HCT116 (cell line): ENCODE data around the gene ANKS1A. TPM values are rescaled to one million over a fixed set of nuclear protein-coding genes. Genes with fewer than 3 reads are reported as not detected.

Experiments used
- ATAC-seq: fragments of 200-7000 bp; cut with Tn5 transposase; 2 replicates; pipeline ENCODE4 v1.9.1; 2020; ENCODE audit warnings: mild to moderate bottlenecking, moderate library complexity
- BruUV-seq: library from RNA; stranded (reverse); fragments of 400-500 nt; replicated peaks from 2 replicates; lab custom pipeline; 2021; lab: Mats Ljungman, UMichigan
- CTCF ChIA-PET: fragments of 300-600 bp; sonication (Branson Sonifier 250); formaldehyde crosslinking; loops from one replicate; lab custom pipeline; 2021; ENCODE audit warnings: antibody characterized with exemption; lab: Charles Lee
- POLR2A ChIA-PET: fragments of 300-600, 350-600 bp; sonication (Branson Sonifier 250); formaldehyde crosslinking; loops from one replicate; lab custom pipeline; 2021; ENCODE audit warnings: antibody characterized with exemption; lab: Charles Lee
- RAD21 ChIA-PET, 2 experiments: fragments of 300-600 bp; sonication (Branson Sonifier 250); formaldehyde crosslinking; loops; one replicate each; lab custom pipeline; 2023; ENCODE audit warnings: low total read pairs in 2 of 2; ENCODE audit not compliant: uncharacterized antibody in 2 of 2, unreplicated experiment in 2 of 2, low non-redundant PET in 1 of 2; lab: Charles Lee
- DNase-seq: peaks from one replicate; pipeline ENCODE4 v3.0.0-alpha.2; 2010; ENCODE audit warnings: low read depth, low spot score
- H2AFZ ChIP-seq: fragments of 200-600 bp; shearing (Covaris generic), sonication (generic); 2 replicates; pipeline ENCODE4 v1.6.1; 2017; ENCODE audit warnings: low read depth, mixed run types, mixed read lengths, antibody characterized with exemption, low read length; ENCODE audit not compliant: poor library complexity, severe bottlenecking
- H3K27ac ChIP-seq: 2 replicates; pipeline ENCODE4 v1.5.1; 2012; ENCODE audit warnings: low read depth, low read length
- H3K27me3 ChIP-seq: fragments of 200-600 bp; sonication (generic); 2 replicates; pipeline ENCODE4 v1.6.1; 2016; ENCODE audit warnings: mixed run types, low read length, mixed read lengths; ENCODE audit not compliant: insufficient read depth
- H3K36me3 ChIP-seq, 2 experiments: fragments of 200-500 bp in 1 of 2; fragments of 200-600 bp in 1 of 2; sonication (Bioruptor generic) in 1 of 2; sonication (generic) in 1 of 2; 2 replicates each; pipeline versions ENCODE4 v1.5.1 to v1.6.1; 2014 to 2016; ENCODE audit warnings: low read length in 2 of 2, inconsistent platforms in 1 of 2, mixed read lengths in 1 of 2, mixed run types in 1 of 2; ENCODE audit not compliant: insufficient read depth in 2 of 2, control insufficient read depth in 1 of 2
- H3K4me1 ChIP-seq, 2 experiments: fragments of 200-600 bp in 1 of 2; sonication (generic) in 1 of 2; 2 replicates each; pipeline versions ENCODE4 v1.5.1 to v1.6.1; 2012 to 2017; ENCODE audit warnings: low read length in 2 of 2, inconsistent platforms in 1 of 2, mild to moderate bottlenecking in 1 of 2, mixed read lengths in 1 of 2, mixed run types in 1 of 2, moderate library complexity in 1 of 2; ENCODE audit not compliant: insufficient read depth in 2 of 2, control insufficient read depth in 1 of 2
- H3K4me2 ChIP-seq: fragments of 200-600 bp; sonication (generic); 2 replicates; pipeline ENCODE4 v1.6.1; 2017; ENCODE audit warnings: mixed run types, low read length, mixed read lengths
- H3K4me3 ChIP-seq, 2 experiments: fragments of 200-600 bp in 1 of 2; sonication (generic) in 1 of 2; replicated peaks in 1 of 2; 2 replicates each; pipeline ENCODE4 v1.5.1; 2011 to 2016; ENCODE audit warnings: low read length in 2 of 2, control low read depth in 1 of 2, low read depth in 1 of 2, mild to moderate bottlenecking in 1 of 2, mixed read lengths in 1 of 2, mixed run types in 1 of 2
- H3K79me2 ChIP-seq: fragments of 200-600 bp; sonication (generic); 2 replicates; pipeline ENCODE4 v1.6.1; 2017; ENCODE audit warnings: mild to moderate bottlenecking, mixed run types, low read length, moderate library complexity, mixed read lengths; ENCODE audit not compliant: insufficient read depth
- H3K9ac ChIP-seq: fragments of 200-600 bp; sonication (generic); 2 replicates; pipeline ENCODE4 v1.6.1; 2016; ENCODE audit warnings: low read length, mixed read lengths
- H3K9me2 ChIP-seq: fragments of 200-600 bp; sonication (generic), shearing (Covaris generic); 2 replicates; pipeline ENCODE4 v1.6.1; 2017; ENCODE audit warnings: mixed run types, mild to moderate bottlenecking, moderate library complexity; ENCODE audit not compliant: insufficient read depth
- H3K9me3 ChIP-seq, 2 experiments: fragments of 200-500 bp in 1 of 2; fragments of 200-600 bp in 1 of 2; sonication (Bioruptor generic) in 1 of 2; sonication (generic) in 1 of 2; 2 replicates each; pipeline ENCODE4 v1.6.1; 2014 to 2017; ENCODE audit warnings: low read length in 2 of 2, mixed read lengths in 2 of 2, inconsistent platforms in 1 of 2, low read depth in 1 of 2, mild to moderate bottlenecking in 1 of 2, mixed run types in 1 of 2, moderate library complexity in 1 of 2; ENCODE audit not compliant: control insufficient read depth in 1 of 2, insufficient read depth in 1 of 2
- H4K20me1 ChIP-seq: fragments of 200-600 bp; sonication (generic), shearing (Covaris generic); 2 replicates; pipeline ENCODE4 v1.6.1; 2017; ENCODE audit warnings: mixed run types, mild to moderate bottlenecking, moderate library complexity; ENCODE audit not compliant: insufficient read depth
- CBX3 ChIP-seq: IDR thresholded peaks from 2 replicates; pipeline ENCODE4 v1.6.1; 2012; ENCODE audit warnings: low read depth
- ELF1 ChIP-seq: IDR thresholded peaks from 2 replicates; pipeline ENCODE4 v1.6.1; 2012; ENCODE audit warnings: low read depth, borderline replicate concordance
- POLR2AphosphoS5 ChIP-seq: IDR thresholded peaks from 2 replicates; pipeline ENCODE4 v1.6.1; 2011; ENCODE audit warnings: mild to moderate bottlenecking, low read depth, low read length, moderate library complexity
- SP1 ChIP-seq: IDR thresholded peaks from 2 replicates; pipeline ENCODE4 v1.6.1; 2012; ENCODE audit warnings: low read depth
- YY1 ChIP-seq: IDR thresholded peaks from 2 replicates; pipeline ENCODE4 v1.6.1; 2011; ENCODE audit warnings: low read length, low read depth, moderate library complexity, mild to moderate bottlenecking; ENCODE audit not compliant: insufficient replicate concordance; ENCODE audit errors: extremely low read depth
- ZNF274 ChIP-seq: fragments of 200-500 bp; sonication (Bioruptor generic); IDR thresholded peaks from 2 replicates; pipeline ENCODE4 v1.6.1; 2014; ENCODE audit warnings: mild to moderate bottlenecking, low read depth, low read length, inconsistent platforms
- intact Hi-C: fragments of 100-400 bp; cut with micrococcal nuclease; formaldehyde crosslinking; loops from 2 replicates; pipeline ENCODE4 v1.10.0; 2022
- total RNA-seq: library from RNA; stranded (reverse); gene quantifications from one replicate; pipeline ENCODE4 v1.2.1, GENCODE V29; 2021; ENCODE audit not compliant: unreplicated experiment
- TF ChIP-seq, protein P1 (sequence below), 3 experiments: fragments of 200-600 bp in 1 of 3; sonication (generic) in 1 of 3; IDR thresholded peaks in 2 of 3; conservative IDR thresholded peaks in 1 of 3; 2 replicates each; pipeline ENCODE4 v1.5.1; 2012 to 2017; ENCODE audit warnings: low read depth in 2 of 3, low read length in 2 of 3, antibody characterized with exemption in 1 of 3, borderline replicate concordance in 1 of 3, control low read depth in 1 of 3, mild to moderate bottlenecking in 1 of 3, mixed read lengths in 1 of 3, mixed run types in 1 of 3, moderate library complexity in 1 of 3; ENCODE audit not compliant: insufficient read depth in 1 of 3
- TF ChIP-seq, protein P2 (sequence below): IDR thresholded peaks from 2 replicates; pipeline ENCODE4 v1.6.1; 2012

Gene ANKS1A
- total RNA-seq, 1 experiment from 2014 or later, result 20.6 TPM

DNA sequence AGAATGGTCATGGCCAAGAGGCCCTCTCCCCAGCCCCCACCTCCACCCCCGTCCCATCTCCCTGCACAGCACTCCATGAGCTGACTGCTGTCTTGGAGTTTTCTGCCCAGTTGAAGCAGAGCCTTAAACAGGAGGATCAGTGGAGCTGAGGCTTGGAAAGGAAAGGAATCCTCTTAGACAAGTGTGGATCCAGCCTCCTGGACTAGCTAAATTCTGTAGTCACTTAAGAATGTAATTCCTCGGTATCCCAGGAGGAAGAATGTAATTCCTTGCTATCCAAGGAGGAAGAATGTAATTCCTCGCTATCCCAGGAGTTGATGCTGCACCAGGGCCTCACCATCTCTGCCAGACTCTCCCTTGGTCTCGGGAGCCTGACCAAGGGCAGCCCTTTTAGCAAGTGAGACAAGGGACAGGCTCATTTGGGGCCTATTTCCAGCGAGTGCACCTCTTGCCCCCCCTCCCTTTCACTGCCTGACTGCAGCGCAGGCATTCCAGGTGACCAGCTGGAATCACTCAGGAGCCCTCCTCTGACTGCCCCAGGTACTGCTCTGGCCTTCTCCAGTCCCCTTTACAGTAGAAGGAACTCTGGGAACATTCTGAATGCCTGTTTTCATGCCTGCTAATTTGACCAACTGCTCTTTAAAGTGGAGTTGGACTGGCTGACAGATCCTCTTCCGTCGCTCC, 175.8 kb downstream of the ANKS1A start:
- ChIA-PET RAD21 (no interaction called here), CTCF (no interaction called here)
- no peaks in the 10 kb centered on the region for H4K20me1 ChIP-seq
- ATAC-seq (peak; percentile 60), DNase-seq (no peak)
- H3K4me2 ChIP-seq, result no peak overlapping the region
- H3K9me2 ChIP-seq, result no peaks in the 10 kb centered on the region
- no peak overlapping the region for H3K4me3 ChIP-seq
- H2AFZ ChIP-seq, result no peak overlapping the region
- BruUV-seq, result no TSS peak
- H3K27me3 ChIP-seq, result no peaks in the 10 kb centered on the region
- no peaks in the 10 kb centered on the region for H3K9me3 ChIP-seq
- no peak overlapping the region for H3K9ac ChIP-seq
- H3K27ac ChIP-seq, result no peak overlapping the region
- H3K36me3 ChIP-seq, result peaks cover 8% of the 10 kb centered on the region in 2 experiments; a peak in 3 of 4 replicates
- no peaks in the 10 kb centered on the region for H3K79me2 ChIP-seq
- intact Hi-C loops, result no loop called here
- TF ChIP-seq SP1, result no peak
- TF ChIP-seq ELF1, result no peak
- TF ChIP-seq ZNF274, result no peak
- TF ChIP-seq, protein P1, sequence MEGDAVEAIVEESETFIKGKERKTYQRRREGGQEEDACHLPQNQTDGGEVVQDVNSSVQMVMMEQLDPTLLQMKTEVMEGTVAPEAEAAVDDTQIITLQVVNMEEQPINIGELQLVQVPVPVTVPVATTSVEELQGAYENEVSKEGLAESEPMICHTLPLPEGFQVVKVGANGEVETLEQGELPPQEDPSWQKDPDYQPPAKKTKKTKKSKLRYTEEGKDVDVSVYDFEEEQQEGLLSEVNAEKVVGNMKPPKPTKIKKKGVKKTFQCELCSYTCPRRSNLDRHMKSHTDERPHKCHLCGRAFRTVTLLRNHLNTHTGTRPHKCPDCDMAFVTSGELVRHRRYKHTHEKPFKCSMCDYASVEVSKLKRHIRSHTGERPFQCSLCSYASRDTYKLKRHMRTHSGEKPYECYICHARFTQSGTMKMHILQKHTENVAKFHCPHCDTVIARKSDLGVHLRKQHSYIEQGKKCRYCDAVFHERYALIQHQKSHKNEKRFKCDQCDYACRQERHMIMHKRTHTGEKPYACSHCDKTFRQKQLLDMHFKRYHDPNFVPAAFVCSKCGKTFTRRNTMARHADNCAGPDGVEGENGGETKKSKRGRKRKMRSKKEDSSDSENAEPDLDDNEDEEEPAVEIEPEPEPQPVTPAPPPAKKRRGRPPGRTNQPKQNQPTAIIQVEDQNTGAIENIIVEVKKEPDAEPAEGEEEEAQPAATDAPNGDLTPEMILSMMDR (IDR thresholded peaks at IDR 0.05 in 2 of 3, conservative IDR thresholded peaks at IDR 0.05 in 1 of 3; ENCODE audit: borderline replicate concordance in 1 of 3, insufficient read depth in 1 of 3, low read depth in 2 of 3, low read length in 2 of 3), result 0 out of 6 replicates have a peak, but pooled peaks of 1 of the 3 experiments have one; percentile 4
- no peak for TF ChIP-seq CBX3
- TF ChIP-seq YY1, result no peak
- TF ChIP-seq, all 23 proteins: peak for 1
- H3K4me1 ChIP-seq, result no peaks in the 10 kb centered on the region
- POLR2A ChIA-PET, result no interaction called here

DNA sequence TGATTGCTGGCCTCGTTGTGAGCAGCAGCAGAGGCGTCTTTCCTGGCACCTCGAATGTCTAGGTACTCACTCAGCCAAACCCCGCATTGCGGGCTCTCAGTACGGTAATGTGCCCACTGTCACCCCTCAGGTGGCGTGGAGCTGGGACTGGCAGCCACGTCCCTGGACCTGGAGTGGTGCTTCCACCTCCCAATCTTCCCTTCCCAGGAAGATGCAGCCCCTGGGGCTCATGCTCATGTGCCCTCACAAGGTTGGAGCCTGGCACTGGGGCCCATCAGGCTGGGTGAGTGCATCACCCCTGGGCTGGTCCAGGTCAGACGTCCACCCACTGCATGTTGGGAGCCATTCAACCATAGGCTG, 176.4 kb downstream of the ANKS1A start:
- no TSS peak for BruUV-seq
- TF ChIP-seq POLR2AphosphoS5, result no peak
- TF ChIP-seq, protein P2, sequence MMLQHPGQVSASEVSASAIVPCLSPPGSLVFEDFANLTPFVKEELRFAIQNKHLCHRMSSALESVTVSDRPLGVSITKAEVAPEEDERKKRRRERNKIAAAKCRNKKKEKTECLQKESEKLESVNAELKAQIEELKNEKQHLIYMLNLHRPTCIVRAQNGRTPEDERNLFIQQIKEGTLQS, result no peak
- POLR2A ChIA-PET, result no interaction called here
- Histone ChIP-seq H2AFZ (no peak overlapping the region), H3K27ac (no peak overlapping the region), H3K4me1 (no peaks in the 10 kb centered on the region), H3K4me2 (no peak overlapping the region), H3K9me3 (no peaks in the 10 kb centered on the region), H3K4me3 (no peak overlapping the region), H3K27me3 (no peaks in the 10 kb centered on the region), H3K36me3 (peaks cover 4 to 5% of the 10 kb centered on the region in 2 experiments; a peak in 2 of 4 replicates), H3K9ac (no peak overlapping the region), H3K79me2 (no peaks in the 10 kb centered on the region), H3K9me2 (no peaks in the 10 kb centered on the region), H4K20me1 (no peaks in the 10 kb centered on the region)
- intact Hi-C loops, result no loop called here
- ATAC-seq (no peak), DNase-seq (no peak)
- CTCF ChIA-PET, result no interaction called here
- RAD21 ChIA-PET, result no interaction called here
